Keratinocyte (primary cell): ENCODE data around the gene CDYL2. TPM values are rescaled to one million over a fixed set of nuclear protein-coding genes. Genes with fewer than 3 reads are reported as not detected.

Experiments used
- DNase-seq: peaks from one replicate; pipeline ENCODE4 v3.0.0-alpha.2; 2011; ENCODE audit warnings: low read depth, missing footprints, low spot score
- FAIRE-seq: peaks from 2 replicates; lab custom pipeline; 2011; peaks lifted over from hg19 to GRCh38; lab: Jason Lieb, UNC
- H2AFZ ChIP-seq: 2 replicates; pipeline ENCODE4 v1.6.0; 2012; ENCODE audit warnings: low read length, control low read depth, inconsistent platforms; ENCODE audit not compliant: control insufficient read depth
- H3K27ac ChIP-seq: 2 replicates; pipeline ENCODE4 v1.5.1; 2011; ENCODE audit warnings: low read length; ENCODE audit not compliant: control insufficient read depth, insufficient read depth
- H3K27me3 ChIP-seq: 3 replicates; pipeline ENCODE4 v1.6.0; 2011; ENCODE audit warnings: low read length; ENCODE audit not compliant: control insufficient read depth, insufficient read depth; ENCODE audit errors: extremely low read depth
- H3K36me3 ChIP-seq, 2 experiments: 2 replicates in 1 of 2; 3 replicates in 1 of 2; pipeline ENCODE4 v1.5.1; 2011; ENCODE audit warnings: low read length in 2 of 2, mild to moderate bottlenecking in 1 of 2; ENCODE audit not compliant: control insufficient read depth in 2 of 2, insufficient read depth in 2 of 2; ENCODE audit errors: extremely low read depth in 1 of 2
- H3K4me1 ChIP-seq: 3 replicates; pipeline ENCODE4 v1.5.1; 2011; ENCODE audit warnings: low read length; ENCODE audit not compliant: control insufficient read depth, insufficient read depth; ENCODE audit errors: extremely low read depth
- H3K4me2 ChIP-seq: 3 replicates; pipeline ENCODE4 v1.6.0; 2011; ENCODE audit warnings: low read depth, low read length; ENCODE audit not compliant: control insufficient read depth, insufficient read depth; ENCODE audit errors: extremely low read depth
- H3K4me3 ChIP-seq, 3 experiments: fragments of 200-600 bp in 1 of 3; sonication (generic) in 1 of 3; 2 replicates in 2 of 3; 3 replicates in 1 of 3; pipeline ENCODE4 v1.5.1; 2011 to 2016; ENCODE audit warnings: low read length in 3 of 3, mild to moderate bottlenecking in 3 of 3, control low read depth in 2 of 3, inconsistent platforms in 1 of 3, low read depth in 1 of 3, mixed read lengths in 1 of 3, mixed run types in 1 of 3, moderate library complexity in 1 of 3; ENCODE audit not compliant: control insufficient read depth in 2 of 3, insufficient read depth in 2 of 3; ENCODE audit errors: extremely low read depth in 1 of 3
- H3K79me2 ChIP-seq: 2 replicates; pipeline ENCODE4 v1.6.0; 2012; ENCODE audit warnings: low read length; ENCODE audit not compliant: control insufficient read depth, insufficient read depth
- H3K9ac ChIP-seq: 3 replicates; pipeline ENCODE4 v1.6.0; 2011; ENCODE audit warnings: low read length; ENCODE audit not compliant: control insufficient read depth, insufficient read depth; ENCODE audit errors: extremely low read depth
- H3K9me1 ChIP-seq: 3 replicates; pipeline ENCODE4 v1.6.0; 2011; ENCODE audit warnings: low read length; ENCODE audit not compliant: control insufficient read depth, insufficient read depth; ENCODE audit errors: extremely low read depth
- H3K9me3 ChIP-seq: 2 replicates; pipeline ENCODE4 v1.5.1; 2012; ENCODE audit warnings: low read depth, low read length; ENCODE audit not compliant: control insufficient read depth
- H4K20me1 ChIP-seq: 3 replicates; pipeline ENCODE4 v1.6.0; 2011; ENCODE audit warnings: low read length; ENCODE audit not compliant: control insufficient read depth, insufficient read depth; ENCODE audit errors: extremely low read depth
- EZH2 ChIP-seq: IDR thresholded peaks from one replicate; pipeline ENCODE4 v1.6.1; 2012; ENCODE audit warnings: inconsistent platforms, mild to moderate bottlenecking, low read length, moderate library complexity
- dilution Hi-C: fragments of 300-500 bp; cut with MboI; formaldehyde crosslinking; loops from one replicate; pipeline ENCODE4 v1.7.0; 2020; ENCODE audit warnings: low sequenced_read_pairs; ENCODE audit not compliant: extremely low pct_ligation_motif_present
- polyA plus RNA-seq, 5 experiments: library from polyadenylated mRNA; depleted of rRNA in 3 of 5; stranded (reverse) in 3 of 5; stranded (forward) in 1 of 5; unstranded in 1 of 5; fragments of >200 nt; gene quantifications; 1 replicate in 1 of 5; 2 replicates in 3 of 5; 3 replicates in 1 of 5; pipeline versions ENCODE4 v1.2.1 to v1.2.3, GENCODE V29; 2011 to 2012; ENCODE audit warnings: missing spikeins in 2 of 5, low read depth in 1 of 5, low replicate concordance in 1 of 5
- TF ChIP-seq, protein P1 (sequence below), 3 experiments: IDR thresholded peaks in 1 of 3; conservative IDR thresholded peaks in 1 of 3; optimal IDR thresholded peaks in 1 of 3; 2 replicates in 2 of 3; 3 replicates in 1 of 3; pipeline versions ENCODE3 to v1.5.1; 2011; ENCODE audit warnings: low read length in 3 of 3, mild to moderate bottlenecking in 3 of 3, moderate library complexity in 2 of 3, control low read depth in 1 of 3, inconsistent platforms in 1 of 3; ENCODE audit not compliant: insufficient read depth in 2 of 3; ENCODE audit errors: extremely low read depth in 1 of 3

Gene CDYL2
- polyA plus RNA-seq, 1 donor (not counting 4 experiments of a cell fraction or from before 2014, with no cell fraction given): 2.0 TPM

DNA sequence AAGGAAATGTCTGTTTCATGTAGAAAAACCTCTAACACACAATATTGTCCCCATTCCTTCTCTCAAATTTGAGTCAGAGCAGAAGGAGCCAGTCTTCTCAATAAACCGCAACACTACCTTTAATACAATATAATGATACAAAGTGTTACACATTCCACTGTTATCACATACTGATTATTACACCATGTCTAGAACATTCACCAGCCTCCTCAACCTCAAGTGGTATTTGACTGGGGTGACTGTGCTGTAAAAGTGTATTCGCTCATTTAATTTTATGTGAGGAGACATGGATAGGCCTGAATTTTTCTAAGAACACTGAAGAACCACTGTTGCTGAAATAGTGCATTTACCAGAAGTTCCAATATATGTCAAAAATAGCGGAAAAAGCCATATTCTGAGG, 10.3 kb downstream of the CDYL2 start:
- no peak overlapping the region for H2AFZ ChIP-seq
- no peak for FAIRE-seq
- H3K27me3 ChIP-seq: no peaks in the 10 kb centered on the region
- H3K79me2 ChIP-seq: no peaks in the 10 kb centered on the region
- H3K9me3 ChIP-seq: no peaks in the 10 kb centered on the region
- no peak overlapping the region for H3K27ac ChIP-seq
- dilution Hi-C loops: no loop called here
- no peak for DNase-seq
- no peaks in the 10 kb centered on the region for H3K4me1 ChIP-seq
- H3K4me3 ChIP-seq: no peak overlapping the region
- TF ChIP-seq, protein P1, sequence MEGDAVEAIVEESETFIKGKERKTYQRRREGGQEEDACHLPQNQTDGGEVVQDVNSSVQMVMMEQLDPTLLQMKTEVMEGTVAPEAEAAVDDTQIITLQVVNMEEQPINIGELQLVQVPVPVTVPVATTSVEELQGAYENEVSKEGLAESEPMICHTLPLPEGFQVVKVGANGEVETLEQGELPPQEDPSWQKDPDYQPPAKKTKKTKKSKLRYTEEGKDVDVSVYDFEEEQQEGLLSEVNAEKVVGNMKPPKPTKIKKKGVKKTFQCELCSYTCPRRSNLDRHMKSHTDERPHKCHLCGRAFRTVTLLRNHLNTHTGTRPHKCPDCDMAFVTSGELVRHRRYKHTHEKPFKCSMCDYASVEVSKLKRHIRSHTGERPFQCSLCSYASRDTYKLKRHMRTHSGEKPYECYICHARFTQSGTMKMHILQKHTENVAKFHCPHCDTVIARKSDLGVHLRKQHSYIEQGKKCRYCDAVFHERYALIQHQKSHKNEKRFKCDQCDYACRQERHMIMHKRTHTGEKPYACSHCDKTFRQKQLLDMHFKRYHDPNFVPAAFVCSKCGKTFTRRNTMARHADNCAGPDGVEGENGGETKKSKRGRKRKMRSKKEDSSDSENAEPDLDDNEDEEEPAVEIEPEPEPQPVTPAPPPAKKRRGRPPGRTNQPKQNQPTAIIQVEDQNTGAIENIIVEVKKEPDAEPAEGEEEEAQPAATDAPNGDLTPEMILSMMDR (optimal IDR thresholded peaks at IDR 0.05 in 1 of 3, IDR thresholded peaks at IDR 0.05 in 1 of 3, conservative IDR thresholded peaks at IDR 0.05 in 1 of 3; ENCODE audit: extremely low read depth in 1 of 3, insufficient read depth in 2 of 3, low read length in 3 of 3): no peak
- TF ChIP-seq EZH2: no peak
- no peaks in the 10 kb centered on the region for H4K20me1 ChIP-seq
- H3K36me3 ChIP-seq: no peaks in the 10 kb centered on the region
- H3K4me2 ChIP-seq: no peak overlapping the region
- H3K9ac ChIP-seq: no peak overlapping the region
- no peaks in the 10 kb centered on the region for H3K9me1 ChIP-seq

DNA sequence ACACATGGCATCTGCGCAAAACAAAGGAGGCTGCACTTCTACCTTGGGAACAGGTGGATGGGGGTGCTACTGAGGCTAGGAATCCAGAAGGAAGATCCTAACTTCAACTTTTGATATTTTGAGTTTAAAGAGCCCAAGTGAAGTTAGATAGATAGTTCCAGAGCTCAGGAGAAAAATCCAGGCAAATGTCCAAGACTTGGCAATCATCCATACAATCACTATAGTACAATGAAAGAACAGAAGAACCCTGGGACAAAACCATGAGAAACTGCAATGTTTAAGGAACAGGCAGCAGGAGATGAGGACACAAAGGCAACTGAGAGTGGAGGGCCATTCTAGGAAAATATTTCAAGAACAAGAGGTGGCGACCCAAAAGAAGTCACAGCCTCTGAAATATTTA, 12.4 kb downstream of the CDYL2 start:
- no peaks in the 10 kb centered on the region for H3K79me2 ChIP-seq
- TF ChIP-seq, protein P1 (optimal IDR thresholded peaks at IDR 0.05 in 1 of 3, IDR thresholded peaks at IDR 0.05 in 1 of 3, conservative IDR thresholded peaks at IDR 0.05 in 1 of 3; ENCODE audit: extremely low read depth in 1 of 3, insufficient read depth in 2 of 3, low read length in 3 of 3): no peak
- TF ChIP-seq EZH2: no peak
- no peaks in the 10 kb centered on the region for H3K9me1 ChIP-seq
- H3K27ac ChIP-seq: no peak overlapping the region
- H2AFZ ChIP-seq: no peak overlapping the region
- H3K9me3 ChIP-seq: no peaks in the 10 kb centered on the region
- no peaks in the 10 kb centered on the region for H3K36me3 ChIP-seq
- H3K4me3 ChIP-seq: no peak overlapping the region
- no peaks in the 10 kb centered on the region for H3K4me1 ChIP-seq
- no peak overlapping the region for H3K9ac ChIP-seq
- FAIRE-seq: no peak
- H3K27me3 ChIP-seq: no peaks in the 10 kb centered on the region
- no peaks in the 10 kb centered on the region for H4K20me1 ChIP-seq
- dilution Hi-C loops: no loop called here
- no peak for DNase-seq
- no peak overlapping the region for H3K4me2 ChIP-seq
